OCI-LY1 (cell line): ENCODE results near the gene PCDHGA1.

Source experiments
- EZH2 ChIP-seq: fragments of 200-600 bp; sonication (generic), shearing (Covaris generic); IDR thresholded peaks from 2 replicates; pipeline ENCODE4 v1.8.0; 2017; ENCODE audit warnings: borderline replicate concordance, mixed run types, mild to moderate bottlenecking, antibody characterized with exemption, low read length, moderate library complexity, mixed read lengths
- TF ChIP-seq, protein P1 (sequence below): fragments of 200-600 bp; sonication (generic), shearing (Covaris generic); IDR thresholded peaks from 2 replicates; pipeline ENCODE4 v1.5.1; 2017; ENCODE audit warnings: mild to moderate bottlenecking, antibody characterized with exemption, low read length, moderate library complexity, mixed read lengths

DNA sequence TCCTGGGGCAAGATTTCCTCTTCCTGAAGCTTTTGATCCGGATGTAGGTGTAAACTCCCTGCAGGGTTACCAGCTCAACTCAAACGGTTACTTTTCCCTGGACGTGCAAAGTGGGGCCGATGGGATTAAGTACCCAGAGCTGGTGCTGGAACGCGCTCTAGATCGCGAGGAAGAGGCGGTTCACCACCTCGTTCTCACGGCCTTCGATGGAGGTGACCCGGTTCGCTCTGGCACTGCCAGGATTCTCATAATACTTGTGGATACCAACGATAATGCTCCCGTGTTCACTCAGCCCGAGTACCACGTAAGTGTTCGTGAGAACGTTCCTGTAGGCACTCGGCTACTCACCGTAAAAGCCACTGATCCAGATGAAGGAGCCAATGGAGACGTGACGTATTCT lies 25.3 kb downstream of the PCDHGA1 start:
- TF ChIP-seq, protein P1, sequence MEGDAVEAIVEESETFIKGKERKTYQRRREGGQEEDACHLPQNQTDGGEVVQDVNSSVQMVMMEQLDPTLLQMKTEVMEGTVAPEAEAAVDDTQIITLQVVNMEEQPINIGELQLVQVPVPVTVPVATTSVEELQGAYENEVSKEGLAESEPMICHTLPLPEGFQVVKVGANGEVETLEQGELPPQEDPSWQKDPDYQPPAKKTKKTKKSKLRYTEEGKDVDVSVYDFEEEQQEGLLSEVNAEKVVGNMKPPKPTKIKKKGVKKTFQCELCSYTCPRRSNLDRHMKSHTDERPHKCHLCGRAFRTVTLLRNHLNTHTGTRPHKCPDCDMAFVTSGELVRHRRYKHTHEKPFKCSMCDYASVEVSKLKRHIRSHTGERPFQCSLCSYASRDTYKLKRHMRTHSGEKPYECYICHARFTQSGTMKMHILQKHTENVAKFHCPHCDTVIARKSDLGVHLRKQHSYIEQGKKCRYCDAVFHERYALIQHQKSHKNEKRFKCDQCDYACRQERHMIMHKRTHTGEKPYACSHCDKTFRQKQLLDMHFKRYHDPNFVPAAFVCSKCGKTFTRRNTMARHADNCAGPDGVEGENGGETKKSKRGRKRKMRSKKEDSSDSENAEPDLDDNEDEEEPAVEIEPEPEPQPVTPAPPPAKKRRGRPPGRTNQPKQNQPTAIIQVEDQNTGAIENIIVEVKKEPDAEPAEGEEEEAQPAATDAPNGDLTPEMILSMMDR: no peak
- TF ChIP-seq EZH2: no peak
